ENCODE data around the gene KAT2B.
"Not testable (repeated sequence)": the region's sequence is repeated elsewhere in the genome, so short reads cannot be mapped to it uniquely, and the experiment has no call there.

KAT2B gene

DNA sequence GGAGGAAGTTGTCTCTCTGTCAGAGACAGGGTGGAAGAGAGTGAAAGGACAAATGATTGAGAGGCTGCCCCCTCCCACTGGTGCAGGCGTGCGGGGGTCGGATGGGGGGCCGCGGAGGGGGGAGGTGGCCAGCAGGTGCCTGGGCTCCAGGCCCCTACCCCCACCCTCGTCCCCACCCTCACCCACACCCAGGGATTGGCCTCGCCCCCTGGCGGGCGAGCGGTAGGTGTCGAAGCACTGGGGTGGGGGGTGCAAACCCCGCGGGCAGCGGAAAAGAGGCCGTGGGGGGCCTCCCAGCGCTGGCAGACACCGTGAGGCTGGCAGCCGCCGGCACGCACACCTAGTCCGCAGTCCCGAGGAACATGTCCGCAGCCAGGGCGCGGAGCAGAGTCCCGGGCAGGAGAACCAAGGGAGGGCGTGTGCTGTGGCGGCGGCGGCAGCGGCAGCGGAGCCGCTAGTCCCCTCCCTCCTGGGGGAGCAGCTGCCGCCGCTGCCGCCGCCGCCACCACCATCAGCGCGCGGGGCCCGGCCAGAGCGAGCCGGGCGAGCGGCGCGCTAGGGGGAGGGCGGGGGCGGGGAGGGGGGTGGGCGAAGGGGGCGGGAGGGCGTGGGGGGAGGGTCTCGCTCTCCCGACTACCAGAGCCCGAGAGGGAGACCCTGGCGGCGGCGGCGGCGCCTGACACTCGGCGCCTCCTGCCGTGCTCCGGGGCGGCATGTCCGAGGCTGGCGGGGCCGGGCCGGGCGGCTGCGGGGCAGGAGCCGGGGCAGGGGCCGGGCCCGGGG is at the start of gene KAT2B:
Gene KAT2B, plus strand, starts transcription at position 682 of the 783 bp plus-strand sequence. Its CDS starts 32 bp downstream, at position 714.
- peak; percentile 72 to 78 for ATAC-seq

DNA sequence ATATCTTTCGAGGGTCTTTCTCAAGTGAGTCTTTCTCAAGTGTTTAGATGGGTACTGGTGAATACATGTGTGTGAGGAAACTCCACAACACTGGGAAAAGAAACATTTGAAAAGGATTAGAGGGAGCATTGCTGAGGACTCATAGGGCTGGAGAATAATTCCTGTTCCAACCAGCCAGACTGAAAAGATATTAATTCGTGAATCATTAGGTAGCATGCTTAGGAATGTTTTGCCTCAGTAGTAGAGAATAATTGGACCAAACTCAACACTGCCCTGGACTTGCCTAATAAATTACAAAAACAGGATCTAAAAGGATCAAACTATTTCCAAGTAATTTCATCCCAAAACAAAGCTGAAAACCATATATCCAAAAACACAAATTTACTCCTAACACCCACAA is 45.5 kb upstream of the KAT2B start:
- ATAC-seq = no peak

DNA sequence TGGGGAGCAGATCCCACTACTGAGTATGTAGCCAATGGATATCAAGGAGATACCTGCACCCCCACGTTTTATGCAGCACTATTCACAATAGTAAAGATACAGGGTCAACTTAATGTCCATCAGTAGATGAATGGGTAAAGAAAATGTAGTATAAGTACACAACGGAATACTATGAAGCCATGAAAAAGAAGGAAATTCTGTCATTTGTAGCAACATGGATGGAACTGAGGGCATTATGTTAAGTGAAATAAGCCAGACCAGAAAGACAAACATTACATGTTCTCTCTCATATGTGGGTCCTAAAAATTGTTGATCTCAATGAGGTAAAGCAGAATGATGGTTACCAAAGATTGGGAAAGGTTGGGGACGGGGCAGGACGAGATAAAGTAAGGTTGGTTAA is 42.7 kb upstream of the KAT2B start:
- ATAC-seq = no peak

DNA sequence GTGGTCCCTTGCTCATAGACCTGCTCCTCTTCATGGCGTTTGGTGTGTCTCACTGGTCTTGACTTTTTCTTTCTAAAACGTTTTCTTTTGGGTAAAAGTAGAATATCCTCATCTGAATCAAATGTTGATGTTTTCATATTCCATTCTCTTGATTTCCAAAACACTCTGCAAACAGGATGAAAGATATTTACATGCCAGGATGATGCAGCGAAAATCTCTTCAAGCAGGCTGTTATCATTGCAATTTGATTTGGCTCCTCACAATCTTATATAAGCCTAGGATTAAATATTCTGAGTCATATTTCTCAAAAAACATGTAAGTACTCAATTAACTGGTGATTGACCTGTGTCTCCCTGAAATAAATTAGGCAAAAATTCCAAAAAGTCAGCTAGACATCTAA is 38.3 kb upstream of the KAT2B start:
- ATAC-seq = no peak

DNA sequence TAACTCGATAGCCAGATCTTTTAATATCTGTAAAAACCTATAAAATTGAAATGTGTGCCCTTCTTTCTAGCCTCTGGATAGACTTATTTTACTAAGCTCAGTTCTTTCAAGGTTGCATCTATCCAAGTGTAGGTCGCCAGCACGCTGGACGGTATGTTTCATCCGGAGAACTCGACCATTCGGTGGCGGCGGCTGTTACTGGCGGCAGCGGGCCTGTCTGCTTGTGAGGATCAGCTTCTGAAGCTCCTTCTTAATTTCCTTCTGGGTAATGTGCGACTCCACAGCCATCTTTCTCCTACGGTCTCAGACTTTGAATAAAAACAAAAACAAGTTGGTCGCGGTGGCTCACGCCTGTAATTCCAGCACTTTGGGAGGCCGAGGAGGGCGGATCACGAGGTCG is 32.3 kb upstream of the KAT2B start:
- no peak for ATAC-seq

DNA sequence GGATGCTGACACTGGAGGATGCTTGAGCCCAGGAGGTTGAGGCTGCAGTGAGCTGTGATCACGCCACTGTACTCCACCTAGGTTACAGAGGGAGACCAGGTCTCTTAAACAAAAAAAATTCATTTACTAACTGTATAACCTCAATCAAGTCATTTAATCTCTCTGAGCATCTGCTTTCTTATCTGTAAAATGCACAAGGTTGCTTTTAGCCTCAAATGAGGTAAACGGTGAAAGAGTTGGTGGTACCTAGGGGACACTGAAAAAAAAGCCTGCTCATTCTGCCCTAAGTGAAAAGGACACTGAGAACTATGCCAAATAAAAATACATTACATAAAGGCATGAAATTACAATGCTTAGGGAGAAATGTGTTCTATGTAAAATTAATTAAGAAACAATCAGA is 31.6 kb upstream of the KAT2B start:
- ATAC-seq = no peak

DNA sequence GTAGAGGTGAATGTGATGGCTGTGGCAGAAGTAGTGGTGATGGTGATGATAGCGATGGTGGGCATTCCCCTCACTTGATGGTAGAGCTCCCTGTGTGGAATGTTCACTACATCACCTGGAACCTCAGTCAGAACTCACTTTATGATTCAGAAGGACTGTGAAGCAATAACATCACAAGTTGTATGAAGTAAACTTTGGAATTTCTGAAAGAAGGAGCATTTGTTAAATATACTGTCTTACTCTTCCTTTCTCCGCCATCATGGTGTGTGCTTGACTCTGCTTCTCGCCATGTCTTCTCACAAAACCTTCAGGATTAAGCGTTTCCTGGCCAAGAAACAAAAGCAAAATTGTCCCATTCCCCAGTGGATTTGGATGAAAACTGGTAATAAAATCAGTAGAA is 28.1 kb upstream of the KAT2B start, which contains the start of gene PP2D1:
Gene PP2D1, minus strand, starts transcription at position 101 of the 400 bp plus-strand sequence. CDS start 192 bp downstream, outside the sequence.
- no peak for ATAC-seq

DNA sequence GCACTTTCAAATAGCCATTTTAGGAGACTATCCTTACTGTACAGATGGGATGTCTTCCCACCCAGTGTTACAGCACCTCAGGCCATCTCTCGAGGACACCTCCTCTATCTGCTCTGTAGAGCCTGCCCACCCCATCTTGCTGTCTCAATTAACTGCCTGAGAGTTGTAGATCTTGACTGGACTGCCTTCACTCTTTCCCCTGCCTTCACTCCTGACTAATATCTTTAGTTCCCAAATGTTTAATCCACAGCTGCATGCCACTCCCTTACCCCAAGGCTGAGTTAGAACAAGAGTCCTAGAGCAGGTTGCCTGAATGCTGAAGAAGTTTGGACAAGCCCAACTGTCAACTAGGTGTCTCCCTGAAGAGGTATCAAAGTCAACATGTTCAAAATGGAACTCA is 26.9 kb upstream of the KAT2B start:
- ATAC-seq = no peak

DNA sequence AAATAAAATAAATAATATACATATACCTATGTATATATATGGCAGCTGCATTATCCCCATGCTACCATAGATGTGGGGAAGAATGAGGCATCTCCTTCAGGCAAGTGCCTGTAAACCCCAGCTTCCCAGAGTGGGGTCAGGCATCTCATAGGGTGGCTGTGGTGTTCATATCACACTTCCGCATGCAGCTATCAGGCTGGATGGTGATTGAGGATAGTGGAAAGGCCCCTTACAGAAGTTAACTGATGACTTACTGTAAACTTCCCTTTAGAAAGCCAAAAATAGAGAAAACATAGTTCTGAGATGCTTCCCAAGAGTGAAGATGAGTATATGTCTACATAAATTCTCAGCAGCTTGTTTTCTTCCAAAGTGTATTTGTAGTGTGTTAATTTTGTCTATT is 24.7 kb upstream of the KAT2B start:
- no peak for ATAC-seq

DNA sequence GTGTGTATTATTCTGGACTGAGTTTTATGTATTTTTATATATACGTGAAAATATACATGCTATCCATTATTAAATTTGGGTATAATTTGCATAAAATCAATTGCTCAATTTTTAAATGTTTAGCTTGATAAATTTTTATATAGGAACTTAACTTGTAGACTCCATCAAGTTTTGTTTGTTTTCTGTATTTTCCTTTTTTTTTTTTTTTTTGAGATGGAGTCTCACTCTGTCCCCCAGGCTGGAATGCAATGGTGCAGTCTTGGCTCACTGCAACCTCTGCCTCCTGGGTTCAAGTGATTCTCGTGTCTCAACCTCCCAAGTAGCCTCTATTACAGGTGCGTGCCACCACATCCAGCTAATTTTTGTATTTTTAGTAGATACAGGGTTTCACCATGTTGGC is 24.2 kb upstream of the KAT2B start:
- ATAC-seq = not testable (repeated sequence)

DNA sequence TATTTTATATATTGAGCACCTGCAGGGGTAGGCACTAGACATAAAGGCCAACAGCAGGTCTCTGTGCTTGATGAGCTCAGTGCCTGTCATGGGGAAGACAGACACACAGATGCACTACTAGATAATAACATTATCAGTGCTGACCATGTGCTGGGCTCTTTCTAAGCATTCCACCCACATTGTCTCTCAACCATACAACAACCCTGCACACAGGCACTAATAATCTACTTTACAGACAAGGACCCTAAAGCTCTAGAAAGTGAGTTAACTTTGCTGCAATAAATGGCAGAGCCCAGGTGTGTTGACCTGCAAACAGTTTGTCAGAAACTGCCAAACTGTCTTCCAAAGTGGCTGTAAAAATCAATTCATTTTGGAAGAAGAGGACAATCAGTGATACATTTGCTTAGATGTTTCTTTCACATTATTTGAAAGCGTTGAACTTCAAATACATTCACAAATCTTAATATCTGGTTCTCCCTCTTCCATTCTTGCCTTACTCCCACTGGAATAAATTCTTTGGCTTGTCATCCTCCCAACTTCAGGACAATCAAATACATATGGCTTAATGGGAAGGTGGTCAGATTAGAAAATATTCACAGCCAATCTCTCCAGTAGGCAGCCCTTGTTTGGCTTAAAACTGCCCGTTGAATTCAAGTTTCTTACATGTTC is 17.2 kb upstream of the KAT2B start:
- no peak for ATAC-seq

DNA sequence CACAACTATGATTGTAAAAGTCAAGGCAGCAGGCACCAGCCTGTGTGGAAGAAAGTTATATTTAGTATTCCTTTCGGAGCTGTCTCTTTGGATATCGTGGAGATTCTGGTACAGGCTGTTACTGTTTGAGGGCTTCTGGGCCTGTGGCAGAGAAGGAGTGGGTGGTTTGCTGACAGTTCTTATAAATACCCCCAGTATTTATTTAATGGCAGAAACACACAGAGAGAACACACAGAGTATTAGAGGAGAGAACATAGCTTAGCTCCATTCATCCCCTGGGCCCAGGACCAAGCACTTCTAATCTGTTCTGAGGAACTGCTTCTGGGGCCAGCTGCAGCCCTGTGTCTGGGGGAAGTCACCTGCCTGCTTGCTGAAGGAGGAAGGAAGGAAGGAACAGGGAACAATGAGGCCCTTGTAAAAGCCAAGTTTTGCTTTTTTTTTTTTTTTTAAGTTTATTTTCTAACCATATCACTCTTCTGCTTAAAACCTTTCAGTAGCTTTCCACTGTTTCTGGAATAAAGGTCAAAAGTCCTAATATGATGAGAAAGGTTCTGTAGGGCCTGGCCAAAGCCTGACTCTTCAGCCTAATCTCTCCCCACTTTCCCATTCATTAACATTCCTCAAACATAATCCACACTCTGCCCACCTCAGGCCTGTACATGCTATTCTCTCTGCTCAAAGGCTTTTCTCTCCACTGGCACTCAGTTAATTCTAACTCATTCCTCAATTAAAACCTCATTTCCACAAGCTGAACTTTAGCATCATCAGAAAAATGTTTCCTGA is 16.4 kb upstream of the KAT2B start:
- ATAC-seq = no peak

DNA sequence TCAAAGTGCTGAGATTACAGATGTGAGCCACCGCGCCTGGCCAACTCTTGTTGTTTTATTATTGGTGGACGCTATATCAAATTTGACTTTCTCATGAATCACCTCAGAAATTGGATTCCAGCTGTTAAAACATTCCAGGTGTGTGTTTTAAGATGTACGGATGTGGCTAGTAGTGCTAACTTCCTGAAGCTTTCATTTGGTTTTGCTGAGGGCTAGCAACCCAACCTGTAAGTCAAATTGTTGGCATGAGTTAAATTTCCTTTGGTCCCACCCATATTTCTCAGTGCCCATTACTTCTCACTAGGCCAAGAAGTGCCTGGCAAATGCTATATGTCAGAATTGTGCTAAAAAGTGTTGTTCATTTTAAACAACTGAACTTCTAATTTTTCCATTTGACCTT is 13.1 kb upstream of the KAT2B start:
- ATAC-seq = no peak

DNA sequence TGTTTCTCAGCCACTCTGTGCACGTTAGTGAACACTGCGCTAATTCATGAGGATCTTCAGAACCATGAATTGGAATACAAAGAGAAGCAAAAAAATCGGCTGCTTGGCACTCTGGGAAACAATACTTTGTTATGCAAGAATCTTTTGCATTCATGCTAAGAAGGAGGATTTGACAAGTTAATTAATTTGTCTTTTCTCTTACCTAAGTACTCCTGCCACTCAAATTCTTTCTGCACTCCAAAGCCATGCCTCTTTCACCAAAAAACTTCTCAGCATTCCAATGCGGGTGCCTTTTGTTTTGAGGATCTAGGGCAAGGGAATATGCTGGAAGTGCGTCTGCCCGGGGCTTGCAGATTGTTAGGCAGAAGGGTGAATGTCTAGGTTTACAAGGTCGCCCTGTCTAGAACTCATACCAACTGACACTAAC is 11.3 kb upstream of the KAT2B start:
- no peak for ATAC-seq

DNA sequence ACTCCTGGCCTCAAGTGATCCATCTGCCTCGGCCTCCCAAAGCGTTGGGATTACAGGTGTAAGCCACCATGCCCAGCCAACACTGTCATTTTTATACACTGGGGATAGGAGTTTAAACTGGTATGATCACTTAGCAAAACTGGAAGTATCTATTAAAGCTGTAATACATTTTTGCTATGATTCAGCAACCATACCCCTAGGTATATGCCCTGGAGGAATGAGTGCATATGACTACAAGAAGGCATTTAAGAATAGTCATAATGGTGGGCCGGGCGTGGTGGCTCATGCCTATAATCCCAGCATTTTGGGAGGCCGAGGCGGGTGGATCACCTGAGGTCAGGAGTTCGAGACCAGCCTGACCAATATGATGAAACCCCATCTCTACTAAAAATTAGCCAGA is 8.3 kb upstream of the KAT2B start:
- not testable (repeated sequence) for ATAC-seq

DNA sequence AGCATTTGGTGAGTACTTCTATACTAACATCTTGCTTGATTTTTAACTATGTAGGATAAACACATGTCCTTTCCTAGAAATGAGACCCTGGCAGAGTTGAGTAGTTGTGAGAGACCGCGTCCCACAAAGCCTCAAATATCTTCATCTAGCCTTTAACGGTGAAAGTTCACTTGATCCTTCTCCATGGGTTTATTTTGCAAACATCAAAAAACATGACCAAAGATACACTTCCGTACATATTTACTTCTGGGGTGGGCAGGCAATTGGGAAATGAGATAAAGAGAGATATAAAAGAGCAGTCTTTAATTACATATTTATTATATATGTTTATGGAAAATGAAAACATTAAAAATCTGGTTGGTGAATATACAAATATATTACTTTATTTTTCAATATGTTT is 5.2 kb upstream of the KAT2B start:
- ATAC-seq = no peak

DNA sequence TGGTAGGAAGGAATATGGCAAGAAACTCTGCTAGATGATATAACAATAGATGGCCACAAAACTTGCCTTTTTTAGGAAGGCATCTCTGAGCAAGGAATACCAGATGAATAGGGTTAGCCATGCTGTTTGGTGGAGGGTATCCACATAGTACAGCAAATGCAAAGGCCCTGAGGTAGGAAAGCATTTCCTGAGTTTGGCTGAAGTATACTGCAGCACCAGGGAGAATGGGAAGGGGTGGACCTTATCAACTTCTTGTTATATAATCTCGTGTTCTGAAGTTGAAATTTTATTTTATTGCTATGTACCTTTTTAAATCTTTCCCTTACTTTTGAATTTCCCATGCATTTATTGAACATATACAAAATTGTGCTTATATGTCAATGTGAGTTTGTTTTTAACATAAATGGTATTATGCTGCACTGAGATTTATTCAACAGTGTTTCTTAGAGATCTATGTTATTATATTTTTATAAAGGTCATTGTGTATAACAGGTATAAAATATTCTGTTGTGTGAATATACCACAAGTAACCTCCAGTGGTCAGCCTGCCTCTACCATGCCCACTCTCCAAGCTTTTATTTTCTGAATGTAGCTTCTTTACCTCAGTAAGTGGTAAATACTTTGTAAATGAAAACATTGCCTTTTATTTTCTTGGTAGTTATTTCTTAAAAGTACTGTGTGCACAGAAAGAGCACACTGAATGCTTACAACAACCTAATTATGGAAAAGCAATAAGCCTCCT is 2.8 kb upstream of the KAT2B start:
- no peak for ATAC-seq

DNA sequence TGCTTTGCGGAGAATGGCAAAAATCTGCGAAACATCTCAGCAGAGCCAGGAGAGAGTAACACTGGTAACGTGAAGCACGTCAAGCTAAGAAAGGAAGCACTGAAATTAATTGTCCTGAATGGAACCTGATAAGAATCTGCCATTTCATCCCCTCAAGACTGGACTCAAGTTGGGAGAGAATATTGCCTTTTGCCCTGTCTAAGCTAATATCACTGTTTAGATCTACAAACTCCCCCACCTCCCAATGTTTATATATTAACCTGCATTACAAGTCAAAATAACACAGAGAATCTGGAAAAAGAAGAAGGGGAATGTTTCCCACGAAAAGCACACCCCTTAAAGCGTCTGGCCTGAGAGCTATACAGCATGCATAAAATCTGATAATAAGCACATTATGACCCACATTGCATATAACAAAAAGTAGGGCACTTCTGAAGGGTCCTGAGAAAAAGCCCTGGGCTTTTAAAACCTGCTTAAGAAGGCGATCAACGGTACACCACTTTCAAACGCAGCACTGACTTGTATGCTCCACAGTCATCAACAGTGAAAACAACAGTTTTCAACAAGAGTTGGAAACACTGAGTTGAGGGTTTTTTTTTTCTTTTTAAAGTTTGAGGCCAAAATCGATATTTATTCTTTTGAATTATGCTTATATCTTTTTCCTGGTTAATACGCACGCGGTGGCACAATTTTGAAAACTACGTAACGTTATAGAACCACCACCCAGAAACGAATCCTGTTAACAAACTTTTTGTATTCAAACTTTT is 1.4 kb upstream of the KAT2B start:
- ATAC-seq = no peak

DNA sequence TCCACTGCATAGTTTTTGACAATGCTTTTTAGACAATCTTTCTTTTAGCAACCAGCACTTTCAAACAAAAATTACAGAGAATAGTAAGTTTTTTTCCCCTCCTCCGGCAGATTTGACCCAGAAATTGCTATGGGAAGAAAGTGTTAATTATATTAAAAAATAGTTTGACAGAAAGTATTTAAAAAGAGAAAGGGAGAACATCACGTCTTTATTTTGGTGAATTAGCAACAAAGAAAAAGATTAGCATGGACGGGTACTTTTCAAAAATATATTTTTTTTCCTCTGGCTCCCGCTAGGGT is 831 bp upstream of the KAT2B start:
- no peak for ATAC-seq

DNA sequence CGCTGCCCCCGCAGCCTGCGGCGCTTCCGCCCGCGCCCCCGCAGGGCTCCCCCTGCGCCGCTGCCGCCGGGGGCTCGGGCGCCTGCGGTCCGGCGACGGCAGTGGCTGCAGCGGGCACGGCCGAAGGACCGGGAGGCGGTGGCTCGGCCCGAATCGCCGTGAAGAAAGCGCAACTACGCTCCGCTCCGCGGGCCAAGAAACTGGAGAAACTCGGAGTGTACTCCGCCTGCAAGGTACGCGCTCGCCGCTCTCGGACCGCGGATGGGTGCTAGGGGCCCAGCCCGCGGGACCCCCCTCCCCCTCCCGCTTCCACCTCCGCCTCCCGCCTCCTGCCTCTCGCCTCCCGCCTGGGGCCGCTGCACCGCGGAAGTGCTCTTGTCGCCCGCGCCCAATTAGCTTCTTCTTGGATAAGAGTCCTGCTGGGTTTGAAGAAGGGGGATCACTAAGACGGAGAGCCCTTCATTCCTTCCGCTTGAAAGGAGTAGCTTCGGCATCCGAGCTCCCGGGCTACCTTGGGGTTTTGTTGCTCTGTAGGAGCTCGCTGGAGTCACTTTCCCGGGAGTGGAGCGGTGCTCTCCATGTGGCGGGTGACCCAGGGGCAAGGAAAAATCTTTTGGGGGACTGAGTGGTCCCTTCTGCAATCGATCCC is 426 bp downstream of the KAT2B start:
- ATAC-seq = peak; percentile 18 to 26

DNA sequence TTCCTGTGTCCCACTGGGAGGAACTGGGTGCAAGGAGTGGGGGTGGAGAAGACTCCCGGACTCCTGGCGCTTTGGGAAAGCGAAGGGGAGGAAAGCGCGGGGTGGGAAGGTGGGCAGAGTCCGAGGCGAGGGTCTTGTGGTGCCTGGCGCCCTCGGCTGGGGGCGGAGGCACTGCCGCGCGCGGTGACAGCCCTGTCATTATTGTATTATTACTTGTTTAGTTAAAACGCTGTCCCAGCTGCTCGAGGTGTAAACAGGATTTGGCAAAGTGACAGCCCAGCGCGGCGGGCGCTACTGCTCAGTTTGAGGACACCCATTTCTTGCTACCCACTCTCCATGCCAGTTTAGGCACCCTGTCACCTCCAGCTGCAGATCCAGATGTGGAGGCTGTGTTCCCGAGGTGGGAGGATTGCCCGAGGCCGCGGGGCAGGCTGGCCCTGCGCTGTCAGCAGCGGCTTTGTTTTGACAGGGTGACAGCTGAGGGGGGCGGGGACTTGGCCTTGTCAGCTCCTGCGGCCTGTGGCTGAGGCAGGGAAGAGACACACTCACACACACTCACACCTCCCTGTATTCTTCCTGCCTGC is 1.0 kb downstream of the KAT2B start:
- ATAC-seq = peak; percentile 34 to 50
